PC-3 (cell line): ENCODE results near the gene CDH10.

Experiments used
- EZH2 ChIP-seq: fragments of 300-600 bp; sonication (generic); IDR thresholded peaks from one replicate; pipeline ENCODE4 v1.6.1; 2017; ENCODE audit warnings: antibody characterized with exemption, mild to moderate bottlenecking, low read length; ENCODE audit not compliant: unreplicated experiment
- EZH2phosphoT487 ChIP-seq: fragments of 300-600 bp; sonication (generic); IDR thresholded peaks from 2 replicates; pipeline ENCODE4 v1.6.1; 2018; ENCODE audit warnings: mild to moderate bottlenecking, antibody characterized with exemption, low read length, borderline replicate concordance
- TF ChIP-seq, protein P1 (sequence below): fragments of 300-600 bp; sonication (generic); conservative IDR thresholded peaks from 2 replicates; pipeline ENCODE4 v1.5.1; 2017; ENCODE audit warnings: antibody characterized with exemption, low read depth, mild to moderate bottlenecking, low read length

GRCh38 chr5:24487368-24488229 lies 157.2 kb downstream of the CDH10 start:
- TF ChIP-seq, protein P1, sequence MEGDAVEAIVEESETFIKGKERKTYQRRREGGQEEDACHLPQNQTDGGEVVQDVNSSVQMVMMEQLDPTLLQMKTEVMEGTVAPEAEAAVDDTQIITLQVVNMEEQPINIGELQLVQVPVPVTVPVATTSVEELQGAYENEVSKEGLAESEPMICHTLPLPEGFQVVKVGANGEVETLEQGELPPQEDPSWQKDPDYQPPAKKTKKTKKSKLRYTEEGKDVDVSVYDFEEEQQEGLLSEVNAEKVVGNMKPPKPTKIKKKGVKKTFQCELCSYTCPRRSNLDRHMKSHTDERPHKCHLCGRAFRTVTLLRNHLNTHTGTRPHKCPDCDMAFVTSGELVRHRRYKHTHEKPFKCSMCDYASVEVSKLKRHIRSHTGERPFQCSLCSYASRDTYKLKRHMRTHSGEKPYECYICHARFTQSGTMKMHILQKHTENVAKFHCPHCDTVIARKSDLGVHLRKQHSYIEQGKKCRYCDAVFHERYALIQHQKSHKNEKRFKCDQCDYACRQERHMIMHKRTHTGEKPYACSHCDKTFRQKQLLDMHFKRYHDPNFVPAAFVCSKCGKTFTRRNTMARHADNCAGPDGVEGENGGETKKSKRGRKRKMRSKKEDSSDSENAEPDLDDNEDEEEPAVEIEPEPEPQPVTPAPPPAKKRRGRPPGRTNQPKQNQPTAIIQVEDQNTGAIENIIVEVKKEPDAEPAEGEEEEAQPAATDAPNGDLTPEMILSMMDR, result no peak
- TF ChIP-seq EZH2phosphoT487 (no peak), EZH2 (no peak)
